Measurements from ENCODE around the gene HIBCH.
A peak's percentile ranks its signal among the peaks of the same experiment; 100 is the strongest.

Gene HIBCH

GRCh38 chr2:190280565-190281350, 38.9 kb downstream of the HIBCH start:
- TF ChIP-seq FOXM1 (IDR thresholded peaks at IDR 0.05; ENCODE audit: borderline replicate concordance, low read depth): no peak
- no peak for TF ChIP-seq CEBPB (IDR thresholded peaks at IDR 0.05)
- TF ChIP-seq, protein P1, sequence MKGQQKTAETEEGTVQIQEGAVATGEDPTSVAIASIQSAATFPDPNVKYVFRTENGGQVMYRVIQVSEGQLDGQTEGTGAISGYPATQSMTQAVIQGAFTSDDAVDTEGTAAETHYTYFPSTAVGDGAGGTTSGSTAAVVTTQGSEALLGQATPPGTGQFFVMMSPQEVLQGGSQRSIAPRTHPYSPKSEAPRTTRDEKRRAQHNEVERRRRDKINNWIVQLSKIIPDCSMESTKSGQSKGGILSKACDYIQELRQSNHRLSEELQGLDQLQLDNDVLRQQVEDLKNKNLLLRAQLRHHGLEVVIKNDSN (IDR thresholded peaks at IDR 0.05): no peak
- TF ChIP-seq, protein P2, sequence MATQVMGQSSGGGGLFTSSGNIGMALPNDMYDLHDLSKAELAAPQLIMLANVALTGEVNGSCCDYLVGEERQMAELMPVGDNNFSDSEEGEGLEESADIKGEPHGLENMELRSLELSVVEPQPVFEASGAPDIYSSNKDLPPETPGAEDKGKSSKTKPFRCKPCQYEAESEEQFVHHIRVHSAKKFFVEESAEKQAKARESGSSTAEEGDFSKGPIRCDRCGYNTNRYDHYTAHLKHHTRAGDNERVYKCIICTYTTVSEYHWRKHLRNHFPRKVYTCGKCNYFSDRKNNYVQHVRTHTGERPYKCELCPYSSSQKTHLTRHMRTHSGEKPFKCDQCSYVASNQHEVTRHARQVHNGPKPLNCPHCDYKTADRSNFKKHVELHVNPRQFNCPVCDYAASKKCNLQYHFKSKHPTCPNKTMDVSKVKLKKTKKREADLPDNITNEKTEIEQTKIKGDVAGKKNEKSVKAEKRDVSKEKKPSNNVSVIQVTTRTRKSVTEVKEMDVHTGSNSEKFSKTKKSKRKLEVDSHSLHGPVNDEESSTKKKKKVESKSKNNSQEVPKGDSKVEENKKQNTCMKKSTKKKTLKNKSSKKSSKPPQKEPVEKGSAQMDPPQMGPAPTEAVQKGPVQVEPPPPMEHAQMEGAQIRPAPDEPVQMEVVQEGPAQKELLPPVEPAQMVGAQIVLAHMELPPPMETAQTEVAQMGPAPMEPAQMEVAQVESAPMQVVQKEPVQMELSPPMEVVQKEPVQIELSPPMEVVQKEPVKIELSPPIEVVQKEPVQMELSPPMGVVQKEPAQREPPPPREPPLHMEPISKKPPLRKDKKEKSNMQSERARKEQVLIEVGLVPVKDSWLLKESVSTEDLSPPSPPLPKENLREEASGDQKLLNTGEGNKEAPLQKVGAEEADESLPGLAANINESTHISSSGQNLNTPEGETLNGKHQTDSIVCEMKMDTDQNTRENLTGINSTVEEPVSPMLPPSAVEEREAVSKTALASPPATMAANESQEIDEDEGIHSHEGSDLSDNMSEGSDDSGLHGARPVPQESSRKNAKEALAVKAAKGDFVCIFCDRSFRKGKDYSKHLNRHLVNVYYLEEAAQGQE (IDR thresholded peaks at IDR 0.05; ENCODE audit: low read depth): no peak
- no peak for TF ChIP-seq YY1 (IDR thresholded peaks at IDR 0.05; ENCODE audit: low read depth)
- TF ChIP-seq TCF12 (IDR thresholded peaks at IDR 0.05; ENCODE audit: low read depth): no peak
- no peak for TF ChIP-seq TAF1 (IDR thresholded peaks at IDR 0.05; ENCODE audit: low read depth)
- no peak for TF ChIP-seq EGR1 (IDR thresholded peaks at IDR 0.05)
- TF ChIP-seq RAD21 (IDR thresholded peaks at IDR 0.05; ENCODE audit: low read depth): no peak
- no peak for TF ChIP-seq TEAD4 (IDR thresholded peaks at IDR 0.05)
- TF ChIP-seq, protein P3, sequence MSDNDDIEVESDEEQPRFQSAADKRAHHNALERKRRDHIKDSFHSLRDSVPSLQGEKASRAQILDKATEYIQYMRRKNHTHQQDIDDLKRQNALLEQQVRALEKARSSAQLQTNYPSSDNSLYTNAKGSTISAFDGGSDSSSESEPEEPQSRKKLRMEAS (IDR thresholded peaks at IDR 0.05): no peak
- no peak for TF ChIP-seq CREB1 (IDR thresholded peaks at IDR 0.05; ENCODE audit: low read depth)
- TF ChIP-seq ZBTB7A (IDR thresholded peaks at IDR 0.05; ENCODE audit: low read depth): no peak
- TF ChIP-seq NFIC (IDR thresholded peaks at IDR 0.05): no peak
- no peak for TF ChIP-seq EP300 (IDR thresholded peaks at IDR 0.05; ENCODE audit: borderline replicate concordance)

- TF ChIP-seq RAD21 (IDR thresholded peaks at IDR 0.05; ENCODE audit: low read depth) (peak; percentile 46), TEAD4 (IDR thresholded peaks at IDR 0.05) (no peak)
These were observed 42.2 kb downstream of the HIBCH start for GRCh38 chr2:190277234-190278112.

DNA sequence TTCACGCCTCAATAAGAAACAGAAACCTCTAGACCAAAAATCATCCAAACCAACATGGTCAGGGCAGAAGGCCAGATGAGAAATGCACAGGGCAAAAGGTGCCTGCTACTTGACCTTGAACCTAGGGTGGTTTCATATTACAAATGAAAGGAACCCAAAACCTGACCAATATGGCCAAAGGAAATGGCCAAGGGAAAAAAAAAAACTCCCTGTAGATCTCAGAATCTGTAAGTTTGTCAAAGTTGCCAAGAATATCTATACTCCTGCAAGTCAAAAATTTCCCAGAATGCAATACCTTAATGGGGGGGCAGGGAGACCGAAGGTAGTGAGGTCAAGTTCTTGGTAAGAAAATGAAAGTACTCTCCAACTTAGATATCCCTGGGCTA, 47.2 kb downstream of the HIBCH start:
- TF ChIP-seq TEAD4 (IDR thresholded peaks at IDR 0.05) (no peak), TAF1 (IDR thresholded peaks at IDR 0.05; ENCODE audit: low read depth) (no peak), CREB1 (IDR thresholded peaks at IDR 0.05; ENCODE audit: low read depth) (no peak), EP300 (IDR thresholded peaks at IDR 0.05; ENCODE audit: borderline replicate concordance) (no peak), YY1 (IDR thresholded peaks at IDR 0.05; ENCODE audit: low read depth) (no peak), RAD21 (IDR thresholded peaks at IDR 0.05; ENCODE audit: low read depth) (no peak)
- TF ChIP-seq, protein P3 (IDR thresholded peaks at IDR 0.05): no peak
- TF ChIP-seq, protein P1 (IDR thresholded peaks at IDR 0.05): no peak

DNA sequence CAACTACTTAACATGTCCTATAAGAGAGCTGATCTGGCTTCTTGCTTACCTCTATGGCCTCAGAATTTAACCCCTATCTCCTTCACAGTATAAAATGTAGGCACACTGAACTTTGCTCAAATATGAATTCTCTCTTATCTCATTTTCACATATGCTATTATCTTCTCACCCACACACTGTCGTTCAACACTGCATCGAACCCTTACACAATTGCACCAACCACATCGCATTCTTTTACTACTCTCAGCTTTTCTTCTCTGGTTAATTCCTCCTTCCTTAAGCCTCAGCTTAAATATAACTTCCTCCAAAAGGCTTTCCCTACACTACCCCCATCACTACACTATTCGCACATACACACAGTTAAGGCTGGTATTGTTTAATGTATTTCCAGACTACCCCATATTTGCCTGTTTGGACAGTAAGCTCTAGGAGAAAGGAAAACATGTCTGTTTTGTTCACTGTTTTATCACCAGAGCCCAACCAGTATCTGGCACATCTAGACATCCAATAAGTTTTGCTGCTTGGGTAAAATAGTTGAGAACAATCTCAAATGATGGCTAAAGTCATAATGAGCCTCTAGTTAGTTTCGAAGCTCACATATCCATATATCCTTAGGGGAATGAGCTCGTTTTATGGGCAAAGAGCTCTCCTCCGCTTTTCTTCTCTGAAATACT, 47.7 kb downstream of the HIBCH start:
- TF ChIP-seq, protein P3 (IDR thresholded peaks at IDR 0.05): no peak
- TF ChIP-seq NFIC (IDR thresholded peaks at IDR 0.05) (no peak), TEAD4 (IDR thresholded peaks at IDR 0.05) (no peak), EGR1 (IDR thresholded peaks at IDR 0.05) (no peak), RAD21 (IDR thresholded peaks at IDR 0.05; ENCODE audit: low read depth) (no peak), EP300 (IDR thresholded peaks at IDR 0.05; ENCODE audit: borderline replicate concordance) (no peak), CREB1 (IDR thresholded peaks at IDR 0.05; ENCODE audit: low read depth) (no peak), TAF1 (IDR thresholded peaks at IDR 0.05; ENCODE audit: low read depth) (no peak), ZBTB7A (IDR thresholded peaks at IDR 0.05; ENCODE audit: low read depth) (no peak), YY1 (IDR thresholded peaks at IDR 0.05; ENCODE audit: low read depth) (no peak), TCF12 (IDR thresholded peaks at IDR 0.05; ENCODE audit: low read depth) (no peak), FOXM1 (IDR thresholded peaks at IDR 0.05; ENCODE audit: borderline replicate concordance, low read depth) (no peak)
- TF ChIP-seq, protein P1 (IDR thresholded peaks at IDR 0.05): no peak

DNA sequence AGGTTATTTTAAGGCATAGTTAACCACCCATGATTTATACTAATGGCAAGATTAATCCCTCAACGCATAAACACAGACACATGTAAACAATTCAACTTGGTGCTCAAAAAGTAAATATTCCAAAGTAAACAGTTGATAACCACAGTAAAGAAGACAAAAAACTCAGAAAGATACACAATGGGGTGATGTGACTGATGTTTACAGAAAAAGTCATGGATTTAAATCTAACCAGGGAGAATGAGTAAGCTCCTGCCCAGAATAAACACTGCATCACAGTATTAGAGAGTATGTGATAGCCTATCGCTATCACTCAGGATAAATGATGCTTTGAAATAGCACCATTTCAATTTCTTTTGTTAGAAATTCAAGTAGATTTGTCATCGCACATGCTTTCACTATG, 49.3 kb downstream of the HIBCH start:
- no peak for TF ChIP-seq ZBTB7A (IDR thresholded peaks at IDR 0.05; ENCODE audit: low read depth)
- no peak for TF ChIP-seq TCF12 (IDR thresholded peaks at IDR 0.05; ENCODE audit: low read depth)
- TF ChIP-seq NFIC (IDR thresholded peaks at IDR 0.05): no peak
- no peak for TF ChIP-seq RAD21 (IDR thresholded peaks at IDR 0.05; ENCODE audit: low read depth)
- no peak for TF ChIP-seq EGR1 (IDR thresholded peaks at IDR 0.05)
- TF ChIP-seq CEBPB (IDR thresholded peaks at IDR 0.05): no peak
- no peak for TF ChIP-seq YY1 (IDR thresholded peaks at IDR 0.05; ENCODE audit: low read depth)
- TF ChIP-seq, protein P1 (IDR thresholded peaks at IDR 0.05): no peak
- TF ChIP-seq, protein P3 (IDR thresholded peaks at IDR 0.05): no peak
- TF ChIP-seq TAF1 (IDR thresholded peaks at IDR 0.05; ENCODE audit: low read depth): no peak
- TF ChIP-seq TEAD4 (IDR thresholded peaks at IDR 0.05): no peak
- TF ChIP-seq FOXM1 (IDR thresholded peaks at IDR 0.05; ENCODE audit: borderline replicate concordance, low read depth): no peak
- no peak for TF ChIP-seq CREB1 (IDR thresholded peaks at IDR 0.05; ENCODE audit: low read depth)
- no peak for TF ChIP-seq EP300 (IDR thresholded peaks at IDR 0.05; ENCODE audit: borderline replicate concordance)
- TF ChIP-seq, protein P2 (IDR thresholded peaks at IDR 0.05; ENCODE audit: low read depth): no peak
